CD4-positive, alpha-beta T cell treated with Interleukin-6 at 100 ng/mL for 8 hours (primary cell): ENCODE measurements around the gene OR2T2.
"Not testable (repeated sequence)": the region's sequence is repeated elsewhere in the genome, so short reads cannot be mapped to it uniquely, and the experiment has no call there.

Experiments used
- DNase-seq: peaks from one replicate; pipeline ENCODE4 v3.0.0-alpha.2; 2020; ENCODE audit warnings: mixed read lengths, low spot score

The OR2T2 gene, protein sequence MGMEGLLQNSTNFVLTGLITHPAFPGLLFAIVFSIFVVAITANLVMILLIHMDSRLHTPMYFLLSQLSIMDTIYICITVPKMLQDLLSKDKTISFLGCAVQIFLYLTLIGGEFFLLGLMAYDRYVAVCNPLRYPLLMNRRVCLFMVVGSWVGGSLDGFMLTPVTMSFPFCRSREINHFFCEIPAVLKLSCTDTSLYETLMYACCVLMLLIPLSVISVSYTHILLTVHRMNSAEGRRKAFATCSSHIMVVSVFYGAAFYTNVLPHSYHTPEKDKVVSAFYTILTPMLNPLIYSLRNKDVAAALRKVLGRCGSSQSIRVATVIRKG

GRCh38 chr1:248445399-248445798, at the start of gene OR2T2:
Gene OR2T2 (plus strand): TSS chr1:248445637. CDS start chr1:248452798, 7,161 bp downstream.
- not testable (repeated sequence) for DNase-seq

DNA sequence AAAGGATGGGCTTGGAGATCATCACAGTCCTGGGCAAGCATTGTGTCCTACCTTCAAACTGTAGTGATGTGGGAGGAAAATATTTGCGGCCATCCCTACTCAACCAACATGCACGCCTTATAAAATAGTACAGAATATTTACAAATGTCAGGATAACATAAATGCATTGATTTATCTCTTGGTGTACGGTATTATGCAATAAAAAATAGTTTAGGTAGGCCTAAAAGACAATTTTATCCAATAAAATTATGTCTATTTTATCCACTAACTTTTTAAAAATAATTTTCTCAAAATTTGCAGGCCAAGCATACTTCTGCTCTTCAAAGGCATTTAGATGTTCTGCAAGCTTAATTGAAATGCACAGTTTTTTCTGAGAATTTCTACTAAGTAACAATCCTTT, 42.7 kb upstream of the OR2T2 start, which contains the start of gene OR2T1:
Gene OR2T1 (plus strand): TSS at position 301 of the 400 bp plus-strand sequence. CDS start 3,100 bp downstream, outside the sequence.
- DNase-seq: no peak

DNA sequence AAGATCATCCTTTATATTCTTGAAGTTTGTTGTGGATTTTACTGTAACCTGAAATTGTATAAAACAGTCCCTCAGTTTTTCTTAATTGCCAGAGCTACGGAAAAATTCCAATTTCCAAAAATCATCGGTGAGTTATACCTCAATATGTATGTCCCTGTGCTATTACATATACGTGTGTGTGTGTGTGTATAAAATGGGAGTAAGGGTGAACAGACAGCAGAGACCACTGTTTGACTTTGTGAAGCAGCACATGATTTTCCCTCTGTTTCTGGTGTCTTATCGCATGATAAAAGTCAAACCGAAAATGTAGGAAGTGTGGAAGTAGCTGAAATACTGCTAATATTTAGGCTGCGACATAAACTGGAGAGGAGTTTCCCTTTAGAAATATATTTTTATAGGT, 41.4 kb upstream of the OR2T2 start:
- no peak for DNase-seq

DNA sequence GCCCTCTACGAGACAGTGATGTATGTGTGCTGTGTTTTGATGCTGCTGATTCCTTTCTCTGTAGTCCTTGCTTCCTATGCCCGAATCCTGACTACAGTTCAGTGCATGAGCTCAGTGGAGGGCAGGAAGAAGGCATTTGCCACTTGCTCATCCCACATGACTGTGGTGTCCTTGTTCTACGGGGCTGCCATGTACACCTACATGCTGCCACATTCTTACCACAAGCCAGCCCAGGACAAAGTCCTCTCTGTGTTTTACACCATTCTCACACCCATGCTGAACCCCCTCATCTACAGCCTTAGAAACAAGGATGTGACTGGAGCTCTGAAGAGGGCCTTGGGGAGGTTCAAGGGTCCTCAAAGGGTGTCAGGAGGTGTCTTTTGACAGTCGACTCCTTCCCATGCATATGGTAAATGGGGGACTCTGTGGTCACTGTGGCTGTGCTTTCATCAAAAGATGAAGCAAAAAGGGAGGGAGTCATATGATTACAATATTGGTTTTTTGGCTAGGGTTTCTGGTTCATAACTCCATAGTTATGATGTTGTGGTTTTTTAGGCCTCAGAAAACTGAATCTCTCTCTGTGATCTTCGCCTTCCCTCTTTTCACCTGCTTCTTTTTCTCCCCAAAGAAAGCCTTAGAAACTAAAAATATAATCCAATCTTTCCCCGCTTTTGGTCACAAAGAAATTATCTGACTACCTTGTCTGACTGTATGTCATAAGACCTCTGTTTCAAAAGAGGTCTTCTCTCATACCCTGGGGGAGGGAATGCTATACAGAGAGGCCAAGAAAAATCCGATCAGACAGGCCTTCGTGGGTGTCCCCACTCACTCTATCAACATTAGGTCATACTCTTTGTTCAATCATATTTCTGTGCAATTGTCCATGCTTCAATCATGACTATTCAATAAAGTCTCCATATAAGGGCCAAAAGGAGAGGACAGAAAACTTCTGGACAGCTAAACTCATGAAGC, 38.4 kb upstream of the OR2T2 start:
- DNase-seq: no peak

- no peak for DNase-seq
Observed at GRCh38 chr1:248416226-248416625, 29.2 kb upstream of the OR2T2 start.

DNA sequence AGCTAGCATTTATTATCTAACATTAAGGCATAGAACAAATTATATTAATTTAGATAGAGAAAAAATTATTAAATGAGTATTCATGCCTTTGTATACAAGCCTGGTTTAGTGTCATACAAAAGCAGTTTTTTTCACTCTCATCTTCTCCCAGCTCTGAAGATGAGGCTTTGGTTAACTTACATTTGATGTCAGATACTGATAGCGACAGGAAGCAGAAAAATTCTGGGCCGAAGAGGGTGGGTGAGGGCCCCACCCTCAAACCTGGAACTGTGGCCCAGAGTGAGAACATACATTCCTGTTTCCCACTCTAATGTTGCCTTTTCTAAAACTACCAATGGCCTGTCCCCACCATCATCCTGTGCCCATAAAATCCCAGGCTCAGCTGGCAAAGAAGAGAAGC, 27.6 kb upstream of the OR2T2 start:
- DNase-seq: no peak

GRCh38 chr1:248421384-248421783, 24.1 kb upstream of the OR2T2 start:
- DNase-seq: no peak

DNA sequence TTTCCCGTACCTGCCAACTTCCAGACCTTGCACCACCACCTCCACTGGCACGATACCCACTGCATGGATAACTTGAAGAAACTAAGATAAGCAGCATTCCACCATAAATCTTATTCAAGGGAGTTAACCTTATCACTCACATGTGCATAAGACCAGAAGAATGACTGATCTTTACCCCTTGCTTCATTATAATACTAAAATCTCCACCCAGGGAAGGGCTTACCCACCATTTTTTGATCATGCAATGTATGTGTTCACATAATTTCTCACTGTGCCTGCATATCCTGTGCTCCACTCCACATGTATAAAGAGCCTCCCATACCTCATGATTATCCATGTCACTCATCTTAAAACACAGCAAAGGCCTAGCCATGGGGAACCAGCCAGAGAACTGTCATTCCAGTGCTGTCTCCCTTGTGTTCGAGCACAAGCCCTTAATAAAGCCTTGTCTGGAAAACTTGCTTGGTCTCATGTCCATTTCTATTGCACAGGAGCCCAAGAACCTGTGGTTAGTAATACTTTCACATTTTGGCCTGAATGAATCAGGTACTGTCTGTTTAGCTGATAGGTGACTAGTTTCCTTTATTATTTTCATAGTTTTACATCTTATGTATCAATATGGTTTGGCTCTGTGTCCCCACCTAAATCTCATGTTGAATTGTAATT, 17.8 kb upstream of the OR2T2 start:
- not testable (repeated sequence) for DNase-seq

DNA sequence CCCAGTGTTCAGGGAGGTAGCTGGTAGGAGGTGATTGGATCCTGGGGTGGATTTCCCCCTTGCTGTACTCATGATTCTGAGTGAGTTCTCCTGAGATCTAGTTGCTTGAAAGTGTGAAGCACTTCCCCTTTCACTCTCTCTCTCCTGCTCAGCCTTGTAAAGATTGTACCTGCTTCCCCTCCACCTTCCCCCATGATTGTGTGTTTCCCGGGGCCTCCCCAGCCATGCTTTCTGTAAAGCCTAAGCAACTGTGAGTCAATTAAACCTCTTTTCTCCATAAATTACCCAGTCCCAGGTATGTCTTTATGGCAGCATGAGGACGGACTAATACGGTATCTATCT, 17.3 kb upstream of the OR2T2 start:
- DNase-seq: not testable (repeated sequence)

GRCh38 chr1:248431683-248432082, 13.8 kb upstream of the OR2T2 start:
- not testable (repeated sequence) for DNase-seq

- DNase-seq: not testable (repeated sequence)
Observed at GRCh38 chr1:248432201-248432600, 13.2 kb upstream of the OR2T2 start.

GRCh38 chr1:248433811-248434415, 11.5 kb upstream of the OR2T2 start:
- not testable (repeated sequence) for DNase-seq

DNA sequence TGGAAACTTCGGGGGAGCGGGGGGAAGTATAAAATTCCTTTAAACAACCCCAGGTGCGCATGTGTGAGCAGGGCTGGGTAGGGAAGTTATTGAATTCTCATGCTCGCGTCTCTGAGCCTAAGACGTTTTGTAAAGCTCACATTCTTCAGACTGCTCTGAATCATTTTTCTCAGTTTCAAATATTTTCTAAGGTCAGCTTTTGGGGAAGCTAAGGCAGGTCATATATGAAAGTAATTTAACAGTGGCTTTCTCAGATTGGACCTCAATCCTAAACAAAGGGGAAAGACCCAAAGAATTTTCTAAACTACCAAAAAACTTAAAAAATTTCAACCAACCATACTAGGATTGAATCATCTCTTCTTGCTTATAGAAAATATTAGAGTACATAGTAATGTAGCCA, 10.5 kb upstream of the OR2T2 start:
- not testable (repeated sequence) for DNase-seq

GRCh38 chr1:248436303-248436702, 9.1 kb upstream of the OR2T2 start:
- DNase-seq: not testable (repeated sequence)

- not testable (repeated sequence) for DNase-seq
Observed at GRCh38 chr1:248438668-248439067, 6.8 kb upstream of the OR2T2 start.

- not testable (repeated sequence) for DNase-seq
Observed at GRCh38 chr1:248439283-248439682, 6.2 kb upstream of the OR2T2 start.

DNA sequence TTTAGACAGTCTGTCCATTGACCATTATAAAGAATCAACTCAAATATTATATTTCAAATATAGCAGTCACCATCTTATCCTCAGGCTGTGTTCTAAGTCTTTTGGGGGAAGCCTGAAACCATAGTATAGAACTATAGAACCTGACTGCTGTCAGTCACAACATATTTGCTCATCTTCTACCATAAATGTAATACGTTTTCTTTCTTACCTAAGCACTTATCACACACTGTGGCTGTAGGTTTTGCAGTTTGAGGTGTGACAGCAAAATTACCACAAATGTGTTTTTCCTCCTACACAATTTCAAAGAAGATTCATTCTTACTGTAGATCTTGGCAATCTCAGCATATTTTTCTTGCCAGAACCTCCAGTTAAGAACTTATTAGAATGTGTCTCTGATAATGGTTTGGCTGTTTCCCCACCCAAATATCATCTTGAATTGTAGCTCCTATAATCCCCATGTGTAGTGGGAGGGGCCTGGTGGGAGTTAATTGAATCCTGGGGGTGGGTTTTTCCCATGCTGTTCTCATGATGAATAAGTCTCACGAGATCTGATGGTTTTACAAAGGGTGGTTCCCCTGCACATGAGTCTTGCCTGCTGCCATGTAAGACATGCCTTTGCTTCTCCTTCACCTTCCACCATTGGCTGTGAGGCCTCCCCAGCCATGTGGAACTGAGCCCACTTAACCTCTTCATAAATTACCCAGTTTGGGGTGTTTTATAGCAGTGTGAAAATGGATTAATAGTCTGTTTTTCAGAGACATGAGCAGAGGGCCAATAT, 2.7 kb upstream of the OR2T2 start:
- DNase-seq: not testable (repeated sequence)

GRCh38 chr1:248444603-248445002, 834 bp upstream of the OR2T2 start:
- not testable (repeated sequence) for DNase-seq

DNA sequence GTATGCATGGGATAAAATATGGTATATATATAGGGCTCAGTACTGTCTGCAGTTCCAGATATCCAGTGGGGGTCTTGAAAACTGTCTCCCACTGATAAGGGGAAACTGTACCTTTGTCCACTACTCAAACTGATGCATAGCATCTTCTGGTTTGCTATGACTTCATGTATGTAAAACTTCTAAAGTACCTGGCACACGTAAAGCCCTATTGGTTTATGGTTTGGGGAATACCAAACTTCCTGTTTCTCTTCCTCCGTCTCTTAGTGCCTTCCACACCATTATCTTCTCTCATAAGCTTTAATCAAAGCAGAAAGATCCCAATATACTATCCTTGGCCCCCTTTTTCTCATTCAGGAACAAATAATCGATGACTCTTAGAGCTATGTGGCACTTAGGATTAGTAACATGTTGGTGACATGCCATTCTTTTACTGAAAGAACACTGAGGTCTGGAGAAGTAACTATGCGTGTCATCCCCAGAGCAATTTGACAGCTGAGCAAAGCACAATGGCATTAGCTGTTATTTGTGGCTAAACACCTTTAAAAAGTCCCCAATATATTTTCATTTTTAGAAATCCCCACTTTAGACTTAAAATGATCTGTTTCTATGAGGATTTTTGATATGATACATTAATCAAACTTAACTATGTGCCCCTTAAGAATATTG, 3.1 kb downstream of the OR2T2 start:
- not testable (repeated sequence) for DNase-seq

GRCh38 chr1:248449821-248450465, 4.5 kb downstream of the OR2T2 start:
- not testable (repeated sequence) for DNase-seq
